AG08396 (cell line): ENCODE measurements around the gene ZNF879.

Experiments used
- DNase-seq: peaks from one replicate; pipeline ENCODE4 v3.0.0; 2012; ENCODE audit warnings: low spot score, mixed read lengths

The ZNF879 gene

GRCh38 chr5:179023528-179024189 is at the start of gene ZNF879:
TSS of gene ZNF879 (plus strand) at chr5:179023804. CDS start at chr5:179025005, 1,201 bp downstream.
- peak; percentile 97 for DNase-seq

GRCh38 chr5:178981381-178981780 is 42.2 kb upstream of the ZNF879 start:
- no peak for DNase-seq

- DNase-seq: no peak
These were observed 40.7 kb upstream of the ZNF879 start for GRCh38 chr5:178982941-178983340.

DNA sequence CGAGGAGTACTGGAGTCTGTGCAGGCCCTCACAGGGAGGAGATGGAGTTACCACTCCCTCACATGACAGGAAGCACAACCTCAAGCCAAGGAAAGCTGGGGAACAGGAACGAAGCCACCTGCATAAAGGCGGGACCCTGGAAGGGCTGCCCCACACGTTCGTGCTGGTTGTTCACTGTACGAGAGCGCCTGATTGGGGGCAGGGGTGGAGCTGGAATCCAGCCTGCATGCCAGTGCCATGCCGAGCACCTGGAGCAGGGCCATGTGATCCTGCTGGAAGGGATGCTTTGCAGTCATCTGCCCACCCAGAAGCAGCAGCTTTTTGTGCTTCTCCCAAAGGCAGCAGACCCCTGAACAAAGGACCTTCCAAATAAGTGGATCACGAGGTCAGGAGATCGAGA is 39.9 kb upstream of the ZNF879 start:
- DNase-seq: no peak

DNA sequence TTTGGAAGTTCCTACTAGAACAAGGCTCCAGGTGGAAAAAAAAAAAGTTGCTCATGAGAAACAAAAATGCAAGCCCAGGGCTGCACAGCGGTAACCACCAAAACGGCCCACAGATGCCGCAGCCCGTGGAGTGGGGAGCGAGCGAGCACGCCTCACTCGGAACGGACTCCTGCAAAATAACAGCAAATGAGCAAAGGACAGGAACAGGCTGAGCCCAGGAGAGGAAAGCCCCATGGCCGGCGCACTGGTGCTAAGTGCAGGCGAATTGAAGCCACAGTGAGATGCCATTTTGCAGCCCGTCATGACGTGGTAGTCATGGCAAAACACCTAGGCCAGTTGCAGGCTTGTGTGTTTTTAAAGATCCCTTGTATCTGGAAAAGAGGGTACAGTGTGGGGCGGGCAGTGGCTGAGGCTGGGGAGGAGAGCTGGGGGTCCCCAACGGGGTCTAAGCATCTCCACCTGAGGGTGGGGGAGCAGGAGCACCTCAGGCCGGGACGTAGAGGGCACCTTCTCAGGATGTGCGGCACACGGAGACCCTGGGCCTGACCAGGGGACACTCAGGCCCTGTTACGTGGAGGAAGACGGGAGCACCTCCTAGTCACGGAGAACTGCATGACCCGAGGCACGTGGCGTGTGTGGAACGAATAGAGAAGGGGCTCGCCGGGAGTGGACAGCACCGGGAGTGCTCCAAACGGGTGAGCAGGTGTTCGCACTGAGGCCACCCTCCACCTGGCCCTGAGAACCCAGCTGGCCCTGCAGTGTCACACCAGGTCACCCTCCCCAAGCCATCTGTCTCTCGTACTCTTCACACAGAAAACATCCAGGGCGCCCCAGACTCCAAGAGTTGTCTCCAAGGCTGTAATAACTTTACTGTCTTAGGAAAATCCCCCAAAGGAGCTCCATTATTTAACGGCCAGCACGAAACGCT is 39.2 kb upstream of the ZNF879 start:
- DNase-seq: no peak

DNA sequence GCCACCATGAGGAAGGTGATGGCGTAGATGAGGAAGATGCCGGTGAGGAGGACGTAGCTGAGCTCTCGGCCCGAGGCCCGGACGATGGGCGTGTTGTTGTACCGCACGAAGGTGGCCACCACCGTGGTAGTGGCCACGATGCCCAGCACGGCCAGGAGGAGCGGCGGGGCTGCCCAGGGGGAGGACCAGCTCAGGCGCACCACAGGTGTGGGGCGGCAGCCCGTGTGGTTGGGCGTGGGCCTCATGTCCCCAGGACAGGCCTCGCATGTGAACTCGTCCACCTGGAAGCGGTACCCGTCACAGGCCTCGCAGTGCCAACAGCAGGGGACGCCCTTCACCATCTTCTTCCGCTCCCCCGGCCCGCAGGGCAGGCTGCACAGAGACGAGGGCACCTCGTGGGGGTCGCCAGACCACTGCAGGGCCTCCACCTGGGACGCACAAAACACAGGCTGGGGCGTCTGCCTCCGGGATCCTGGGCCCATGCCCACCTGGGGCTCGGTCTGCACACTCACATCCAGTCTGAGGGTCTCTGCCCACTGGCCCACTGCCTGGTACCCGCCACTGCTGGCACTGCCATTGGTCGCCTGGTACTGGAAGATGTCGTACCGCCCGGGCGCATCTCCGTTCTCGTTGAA is 37.2 kb upstream of the ZNF879 start:
- no peak for DNase-seq

GRCh38 chr5:178988436-178989220 is 35.0 kb upstream of the ZNF879 start:
- DNase-seq: no peak

- DNase-seq: no peak
These were observed 34.3 kb upstream of the ZNF879 start for GRCh38 chr5:178989311-178989710.

DNA sequence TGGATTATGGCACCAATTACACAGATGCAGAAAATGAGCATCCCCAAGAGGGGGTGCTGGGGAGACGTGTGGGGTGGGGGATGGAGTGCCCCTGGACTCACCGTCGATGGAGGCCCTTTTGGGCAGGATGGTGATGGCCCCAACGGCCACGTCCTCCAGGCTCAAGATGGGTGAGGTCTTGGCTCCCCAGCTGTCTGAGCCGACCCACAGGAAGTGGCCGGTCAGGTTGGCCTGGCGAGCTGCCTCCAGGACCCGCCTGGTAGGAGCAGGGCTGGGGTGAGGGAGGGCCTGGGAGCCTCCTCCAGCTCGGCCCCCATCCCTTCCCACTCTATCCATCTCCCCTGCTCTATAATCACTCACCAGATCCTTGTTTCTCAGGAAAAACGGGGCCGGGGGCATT is 33.1 kb upstream of the ZNF879 start:
- no peak for DNase-seq

DNA sequence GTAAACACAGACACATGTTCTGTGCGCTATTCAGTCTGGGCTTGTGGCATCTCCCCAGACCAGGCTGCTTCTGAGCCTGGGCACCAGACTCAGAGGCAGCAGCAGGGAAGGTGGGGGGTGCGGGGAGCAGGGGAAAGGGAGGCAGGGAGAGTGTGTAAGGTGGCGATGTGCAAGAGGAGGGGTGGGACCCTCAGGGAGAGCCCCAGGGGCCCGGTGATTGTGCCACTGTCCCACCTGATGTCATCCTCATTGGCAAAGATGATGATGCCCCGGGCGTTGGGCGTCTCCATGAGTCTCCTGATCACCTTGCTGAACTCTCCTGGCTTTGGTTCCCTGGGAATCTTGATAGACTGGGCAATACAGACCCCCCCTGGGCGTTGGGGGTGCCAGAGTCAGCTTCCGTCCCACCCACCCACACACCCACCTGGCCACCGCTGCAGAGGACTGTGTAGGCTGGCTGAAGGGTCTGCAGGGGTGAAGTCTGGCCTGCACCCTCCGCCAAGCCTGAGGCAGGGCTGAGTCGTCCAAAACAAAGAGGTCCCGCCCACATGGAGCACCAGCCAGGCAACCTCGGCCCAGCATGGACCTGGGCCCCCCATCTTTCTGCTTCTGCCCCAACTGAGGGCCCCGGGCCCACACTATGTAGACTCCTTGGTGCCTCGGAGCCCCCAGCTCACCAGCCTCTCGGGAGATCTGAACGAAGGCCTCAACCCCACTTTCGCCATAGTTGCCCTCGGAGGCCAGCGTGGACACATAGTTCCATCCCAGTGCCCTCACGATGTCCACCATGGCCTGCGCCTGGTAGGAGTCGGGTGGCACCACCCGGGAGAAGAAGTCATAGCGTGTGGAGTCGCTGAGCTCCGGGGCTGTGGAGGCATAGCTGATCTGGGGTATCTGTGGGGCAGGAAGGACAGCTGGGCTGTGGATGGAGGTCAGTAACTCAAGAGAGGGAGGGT is 32.1 kb upstream of the ZNF879 start:
- no peak for DNase-seq

GRCh38 chr5:178992291-178992895 is 31.2 kb upstream of the ZNF879 start:
- no peak for DNase-seq

DNA sequence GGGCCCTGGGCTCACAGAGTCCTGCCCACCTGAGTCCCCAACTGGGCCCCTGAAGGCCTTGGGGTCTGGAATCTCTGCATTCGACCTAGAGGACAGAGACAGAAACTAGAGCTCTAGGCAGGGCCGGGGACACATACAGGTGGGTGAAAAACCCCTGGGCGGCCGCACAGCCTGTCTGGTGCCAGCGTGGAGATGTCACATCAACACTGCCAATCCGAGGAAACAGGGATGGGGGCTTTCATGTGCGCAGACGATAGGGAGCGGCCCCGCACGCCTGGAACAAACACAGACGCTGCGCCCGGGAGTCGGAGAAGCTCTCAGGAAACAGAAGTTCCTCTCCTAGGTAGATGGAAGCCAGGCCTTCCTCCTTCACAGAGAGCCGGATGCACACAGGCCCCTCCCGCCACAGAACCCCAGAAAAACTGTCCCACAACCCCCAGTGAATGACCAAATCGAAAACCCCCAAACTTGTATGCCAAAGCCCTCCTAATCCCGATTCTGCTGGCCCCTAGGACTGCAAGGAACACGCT is 30.3 kb upstream of the ZNF879 start:
- DNase-seq: no peak

DNA sequence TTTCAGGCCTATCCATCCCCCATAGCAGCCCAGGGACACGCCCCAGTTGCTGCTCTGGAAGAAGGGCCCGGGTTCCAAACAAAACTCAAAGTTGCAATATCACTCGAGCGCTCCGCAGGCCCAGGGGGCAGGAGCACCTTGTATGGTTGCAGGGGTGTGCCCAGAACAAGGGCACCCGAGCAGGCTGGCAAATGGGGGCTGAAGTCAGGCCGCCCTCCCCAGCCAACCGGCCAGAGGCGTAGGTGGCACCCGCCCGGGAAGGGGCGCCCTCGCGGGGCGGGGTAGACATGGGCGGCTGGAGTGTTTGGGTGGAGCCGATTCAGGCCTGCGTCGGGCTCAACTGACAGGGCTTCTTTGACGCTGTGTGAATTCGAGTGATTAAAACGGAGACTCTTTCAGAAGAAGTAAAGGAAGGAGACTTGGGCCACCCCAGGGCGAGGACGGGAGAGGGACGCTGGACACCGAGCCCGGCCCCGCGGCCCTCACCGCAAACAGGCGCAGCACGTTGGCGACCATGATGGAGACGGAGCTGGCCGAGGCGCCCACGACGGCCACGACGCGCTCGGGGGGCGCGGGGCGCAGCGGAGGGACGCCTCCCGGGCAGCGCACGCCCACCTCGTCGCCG is 29.5 kb upstream of the ZNF879 start:
- DNase-seq: no peak

DNA sequence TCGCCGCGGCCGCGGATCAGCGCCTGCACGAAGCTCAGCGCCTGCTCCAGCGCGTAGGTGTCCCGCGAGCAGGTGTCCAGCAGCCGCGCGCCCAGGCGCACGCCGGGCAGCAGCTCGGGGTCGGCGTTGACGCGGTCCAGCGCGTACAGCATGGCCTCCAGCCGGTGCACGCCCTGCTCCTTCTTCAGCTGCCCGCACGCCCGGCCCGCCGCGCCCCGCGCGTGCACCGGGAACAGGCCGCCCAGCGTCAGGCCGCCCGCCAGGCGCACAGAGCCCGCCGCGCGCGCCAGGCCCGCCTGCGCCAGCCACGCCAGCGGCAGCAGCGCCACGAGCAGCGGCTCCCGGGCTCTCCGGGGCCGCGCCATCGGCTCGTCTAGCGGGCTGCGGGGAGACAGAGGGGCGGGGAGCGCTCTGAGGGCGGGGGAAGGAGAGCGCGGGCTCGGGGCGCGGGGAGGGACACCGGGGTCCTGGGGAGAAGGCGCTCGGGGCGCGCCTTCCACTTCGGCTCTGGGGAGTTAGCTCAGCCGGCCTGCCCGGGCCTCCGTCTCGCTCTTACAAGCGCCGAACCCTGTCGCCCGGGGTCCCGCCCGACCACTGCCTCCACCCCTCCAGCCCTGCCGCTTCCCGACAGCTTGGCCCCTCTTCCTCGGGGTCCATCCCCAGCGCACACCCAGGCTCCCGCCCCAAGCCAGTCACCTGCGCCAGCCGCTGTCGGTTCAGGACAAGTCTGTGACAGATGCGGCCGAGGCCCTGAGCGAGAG is 28.8 kb upstream of the ZNF879 start, which contains the start of gene GRM6:
Gene GRM6 (minus strand): TSS at position 741 of the 761 bp plus-strand sequence. CDS start 376 bp downstream, at position 365.
- no peak for DNase-seq

GRCh38 chr5:178995341-178995690 is 28.3 kb upstream of the ZNF879 start:
- no peak for DNase-seq

- DNase-seq: peak; percentile 2
These were observed 27.4 kb upstream of the ZNF879 start for GRCh38 chr5:178996156-178996555.

- no peak for DNase-seq
These were observed 26.4 kb upstream of the ZNF879 start for GRCh38 chr5:178997191-178997590.

- no peak for DNase-seq
These were observed 25.2 kb upstream of the ZNF879 start for GRCh38 chr5:178998441-178998840.

- DNase-seq: no peak
These were observed 17.0 kb upstream of the ZNF879 start for GRCh38 chr5:179006564-179006963.
